ENCODE measurements around the gene NT5DC3.

Gene NT5DC3

GRCh38 chr12:103756443-103756842 lies 84.6 kb downstream of the NT5DC3 start:
- in situ Hi-C loops (cut with MboI; ENCODE audit: low sequenced_read_pairs), result no loop called here

GRCh38 chr12:103755425-103755824 lies 85.6 kb downstream of the NT5DC3 start:
- in situ Hi-C loops (cut with MboI; ENCODE audit: low sequenced_read_pairs), result no loop called here

GRCh38 chr12:103751600-103751999 lies 89.4 kb downstream of the NT5DC3 start:
- in situ Hi-C loops (cut with MboI; ENCODE audit: low sequenced_read_pairs), result no loop called here

- in situ Hi-C loops (cut with MboI; ENCODE audit: low sequenced_read_pairs), result no loop called here
These were observed 89.9 kb downstream of the NT5DC3 start for GRCh38 chr12:103751171-103751570.

- in situ Hi-C loops (cut with MboI; ENCODE audit: low sequenced_read_pairs), result no loop called here
These were observed 92.2 kb downstream of the NT5DC3 start for GRCh38 chr12:103748875-103749274.

- in situ Hi-C loops (cut with MboI; ENCODE audit: low sequenced_read_pairs), result no loop called here
These were observed 93.0 kb downstream of the NT5DC3 start for GRCh38 chr12:103748002-103748401.

- in situ Hi-C loops (cut with MboI; ENCODE audit: low sequenced_read_pairs), result no loop called here
These were observed 95.1 kb downstream of the NT5DC3 start for GRCh38 chr12:103745962-103746361.

- in situ Hi-C loops (cut with MboI; ENCODE audit: low sequenced_read_pairs), result no loop called here
These were observed 97.2 kb downstream of the NT5DC3 start for GRCh38 chr12:103743788-103744187.

- in situ Hi-C loops (cut with MboI; ENCODE audit: low sequenced_read_pairs), result no loop called here
These were observed 98.6 kb downstream of the NT5DC3 start for GRCh38 chr12:103742349-103742932.

- in situ Hi-C loops (cut with MboI; ENCODE audit: low sequenced_read_pairs), result no loop called here
These were observed 103.2 kb downstream of the NT5DC3 start for GRCh38 chr12:103737881-103738280.

GRCh38 chr12:103736572-103736971 lies 104.5 kb downstream of the NT5DC3 start:
- in situ Hi-C loops (cut with MboI; ENCODE audit: low sequenced_read_pairs), result no loop called here

- in situ Hi-C loops (cut with MboI; ENCODE audit: low sequenced_read_pairs), result no loop called here
These were observed 105.7 kb downstream of the NT5DC3 start for GRCh38 chr12:103735291-103735690.

GRCh38 chr12:103734863-103735262 lies 106.2 kb downstream of the NT5DC3 start:
- in situ Hi-C loops (cut with MboI; ENCODE audit: low sequenced_read_pairs), result no loop called here

GRCh38 chr12:103731539-103731938 lies 109.5 kb downstream of the NT5DC3 start:
- in situ Hi-C loops (cut with MboI; ENCODE audit: low sequenced_read_pairs), result no loop called here

GRCh38 chr12:103729499-103729898 lies 111.5 kb downstream of the NT5DC3 start:
- in situ Hi-C loops (cut with MboI; ENCODE audit: low sequenced_read_pairs), result no loop called here

- in situ Hi-C loops (cut with MboI; ENCODE audit: low sequenced_read_pairs), result no loop called here
These were observed 112.7 kb downstream of the NT5DC3 start for GRCh38 chr12:103728323-103728722.

- in situ Hi-C loops (cut with MboI; ENCODE audit: low sequenced_read_pairs), result no loop called here
These were observed 113.4 kb downstream of the NT5DC3 start for GRCh38 chr12:103727638-103728037.

GRCh38 chr12:103725398-103725797 lies 115.6 kb downstream of the NT5DC3 start:
- in situ Hi-C loops (cut with MboI; ENCODE audit: low sequenced_read_pairs), result no loop called here

Data from HL-60/S4 treated with phorbol 12-myristate 13-acetate at 8.2 ng/mL for 4 days and 3 days (cell line).